ENCODE data around the gene PRKCA.

Gene PRKCA

DNA sequence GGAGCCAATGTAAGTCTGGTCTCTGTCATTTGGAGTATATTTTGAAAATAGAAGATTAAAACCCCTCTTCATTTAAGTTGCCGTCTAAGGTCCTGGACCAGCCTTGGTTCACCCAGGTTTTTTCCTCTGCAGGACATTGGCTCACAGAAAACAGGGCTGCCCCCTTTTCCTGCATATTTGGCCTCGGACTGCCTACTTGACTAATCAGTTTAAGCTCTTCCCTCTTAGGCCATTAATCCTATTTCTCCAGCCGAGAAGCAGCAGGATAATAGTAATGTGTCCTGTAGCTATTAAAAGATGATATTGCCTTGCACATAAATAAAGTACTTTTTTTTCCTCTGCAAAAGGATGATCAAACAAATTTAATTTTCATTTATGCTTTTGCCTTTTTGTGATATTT is 52.1 kb downstream of the PRKCA start:
- no peak for DNase-seq (ENCODE audit: low read depth in 1 of 2, low spot score in 1 of 2)
- H3K27ac ChIP-seq (replicated peaks), result no peak overlapping the region
- H3K4me3 ChIP-seq (replicated peaks; ENCODE audit: insufficient read depth, low read length), result no peak overlapping the region
- H3K27me3 ChIP-seq (ENCODE audit: insufficient read depth, poor library complexity, severe bottlenecking), result no peaks in the 10 kb centered on the region
- no peak for TF ChIP-seq GABPA (IDR thresholded peaks at IDR 0.05; ENCODE audit: low read depth)
- no peak for TF ChIP-seq POLR2AphosphoS5 (IDR thresholded peaks at IDR 0.05; ENCODE audit: low read depth)
- TF ChIP-seq, protein P1, sequence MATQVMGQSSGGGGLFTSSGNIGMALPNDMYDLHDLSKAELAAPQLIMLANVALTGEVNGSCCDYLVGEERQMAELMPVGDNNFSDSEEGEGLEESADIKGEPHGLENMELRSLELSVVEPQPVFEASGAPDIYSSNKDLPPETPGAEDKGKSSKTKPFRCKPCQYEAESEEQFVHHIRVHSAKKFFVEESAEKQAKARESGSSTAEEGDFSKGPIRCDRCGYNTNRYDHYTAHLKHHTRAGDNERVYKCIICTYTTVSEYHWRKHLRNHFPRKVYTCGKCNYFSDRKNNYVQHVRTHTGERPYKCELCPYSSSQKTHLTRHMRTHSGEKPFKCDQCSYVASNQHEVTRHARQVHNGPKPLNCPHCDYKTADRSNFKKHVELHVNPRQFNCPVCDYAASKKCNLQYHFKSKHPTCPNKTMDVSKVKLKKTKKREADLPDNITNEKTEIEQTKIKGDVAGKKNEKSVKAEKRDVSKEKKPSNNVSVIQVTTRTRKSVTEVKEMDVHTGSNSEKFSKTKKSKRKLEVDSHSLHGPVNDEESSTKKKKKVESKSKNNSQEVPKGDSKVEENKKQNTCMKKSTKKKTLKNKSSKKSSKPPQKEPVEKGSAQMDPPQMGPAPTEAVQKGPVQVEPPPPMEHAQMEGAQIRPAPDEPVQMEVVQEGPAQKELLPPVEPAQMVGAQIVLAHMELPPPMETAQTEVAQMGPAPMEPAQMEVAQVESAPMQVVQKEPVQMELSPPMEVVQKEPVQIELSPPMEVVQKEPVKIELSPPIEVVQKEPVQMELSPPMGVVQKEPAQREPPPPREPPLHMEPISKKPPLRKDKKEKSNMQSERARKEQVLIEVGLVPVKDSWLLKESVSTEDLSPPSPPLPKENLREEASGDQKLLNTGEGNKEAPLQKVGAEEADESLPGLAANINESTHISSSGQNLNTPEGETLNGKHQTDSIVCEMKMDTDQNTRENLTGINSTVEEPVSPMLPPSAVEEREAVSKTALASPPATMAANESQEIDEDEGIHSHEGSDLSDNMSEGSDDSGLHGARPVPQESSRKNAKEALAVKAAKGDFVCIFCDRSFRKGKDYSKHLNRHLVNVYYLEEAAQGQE (IDR thresholded peaks at IDR 0.05; ENCODE audit: insufficient replicate concordance, low read depth), result no peak
- TF ChIP-seq, protein P2, sequence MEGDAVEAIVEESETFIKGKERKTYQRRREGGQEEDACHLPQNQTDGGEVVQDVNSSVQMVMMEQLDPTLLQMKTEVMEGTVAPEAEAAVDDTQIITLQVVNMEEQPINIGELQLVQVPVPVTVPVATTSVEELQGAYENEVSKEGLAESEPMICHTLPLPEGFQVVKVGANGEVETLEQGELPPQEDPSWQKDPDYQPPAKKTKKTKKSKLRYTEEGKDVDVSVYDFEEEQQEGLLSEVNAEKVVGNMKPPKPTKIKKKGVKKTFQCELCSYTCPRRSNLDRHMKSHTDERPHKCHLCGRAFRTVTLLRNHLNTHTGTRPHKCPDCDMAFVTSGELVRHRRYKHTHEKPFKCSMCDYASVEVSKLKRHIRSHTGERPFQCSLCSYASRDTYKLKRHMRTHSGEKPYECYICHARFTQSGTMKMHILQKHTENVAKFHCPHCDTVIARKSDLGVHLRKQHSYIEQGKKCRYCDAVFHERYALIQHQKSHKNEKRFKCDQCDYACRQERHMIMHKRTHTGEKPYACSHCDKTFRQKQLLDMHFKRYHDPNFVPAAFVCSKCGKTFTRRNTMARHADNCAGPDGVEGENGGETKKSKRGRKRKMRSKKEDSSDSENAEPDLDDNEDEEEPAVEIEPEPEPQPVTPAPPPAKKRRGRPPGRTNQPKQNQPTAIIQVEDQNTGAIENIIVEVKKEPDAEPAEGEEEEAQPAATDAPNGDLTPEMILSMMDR (IDR thresholded peaks at IDR 0.05; ENCODE audit: insufficient read depth, low read length), result no peak
- no peak for TF ChIP-seq SPI1 (IDR thresholded peaks at IDR 0.05; ENCODE audit: borderline replicate concordance, low read depth)

DNA sequence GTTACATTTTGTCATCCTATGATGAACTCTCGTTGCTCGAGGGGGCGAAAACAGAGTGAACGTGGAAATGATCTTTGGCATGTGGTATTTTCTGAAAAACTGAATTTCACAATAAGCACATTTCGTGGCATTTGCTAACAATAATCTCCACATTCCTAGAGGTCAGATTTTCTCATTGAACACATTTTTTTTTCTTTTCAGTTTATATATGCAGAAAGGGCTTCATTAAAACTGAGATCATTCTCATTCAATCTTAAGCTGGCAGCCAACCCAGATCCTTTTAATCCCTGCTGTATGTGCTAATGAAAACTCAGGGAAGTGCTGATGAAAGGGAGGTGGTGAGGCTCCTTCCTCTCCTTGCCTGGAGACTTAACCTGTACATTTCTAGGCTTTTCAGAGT is 52.6 kb downstream of the PRKCA start:
- Histone ChIP-seq H3K27ac (replicated peaks) (no peak overlapping the region), H3K27me3 (ENCODE audit: insufficient read depth, poor library complexity, severe bottlenecking) (no peaks in the 10 kb centered on the region), H3K4me3 (replicated peaks; ENCODE audit: insufficient read depth, low read length) (no peak overlapping the region)
- DNase-seq (ENCODE audit: low read depth in 1 of 2, low spot score in 1 of 2), result no peak
- TF ChIP-seq, protein P1 (IDR thresholded peaks at IDR 0.05; ENCODE audit: insufficient replicate concordance, low read depth), result no peak
- TF ChIP-seq SPI1 (IDR thresholded peaks at IDR 0.05; ENCODE audit: borderline replicate concordance, low read depth) (no peak), POLR2AphosphoS5 (IDR thresholded peaks at IDR 0.05; ENCODE audit: low read depth) (no peak), GABPA (IDR thresholded peaks at IDR 0.05; ENCODE audit: low read depth) (no peak)
- TF ChIP-seq, protein P2 (IDR thresholded peaks at IDR 0.05; ENCODE audit: insufficient read depth, low read length), result no peak

DNA sequence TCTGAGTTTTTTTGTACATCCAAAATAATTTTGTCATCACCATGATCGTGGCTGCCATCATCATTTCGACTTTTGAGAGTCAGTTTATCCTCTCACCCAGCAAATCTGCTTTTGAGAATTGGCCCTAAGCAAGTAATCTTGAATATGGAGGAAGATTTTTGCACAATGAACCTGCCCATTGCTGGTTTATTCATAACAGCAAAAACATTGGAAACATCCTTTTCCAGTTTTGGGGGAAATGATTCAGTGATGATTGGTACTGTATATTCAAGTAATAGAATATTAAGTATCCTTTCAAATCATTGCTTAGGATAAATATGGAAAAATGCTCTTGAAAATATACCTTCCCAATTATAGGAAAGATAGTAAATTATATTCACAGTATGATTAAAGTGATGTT is 53.1 kb downstream of the PRKCA start:
- Histone ChIP-seq H3K27me3 (ENCODE audit: insufficient read depth, poor library complexity, severe bottlenecking) (no peaks in the 10 kb centered on the region), H3K4me3 (replicated peaks; ENCODE audit: insufficient read depth, low read length) (no peak overlapping the region), H3K27ac (replicated peaks) (no peak overlapping the region)
- no peak for DNase-seq (ENCODE audit: low read depth in 1 of 2, low spot score in 1 of 2)
- TF ChIP-seq, protein P2 (IDR thresholded peaks at IDR 0.05; ENCODE audit: insufficient read depth, low read length), result no peak
- TF ChIP-seq POLR2AphosphoS5 (IDR thresholded peaks at IDR 0.05; ENCODE audit: low read depth) (no peak), SPI1 (IDR thresholded peaks at IDR 0.05; ENCODE audit: borderline replicate concordance, low read depth) (no peak), GABPA (IDR thresholded peaks at IDR 0.05; ENCODE audit: low read depth) (no peak)
- TF ChIP-seq, protein P1 (IDR thresholded peaks at IDR 0.05; ENCODE audit: insufficient replicate concordance, low read depth), result no peak

Data from HL-60 (cell line).